OCI-LY1 (cell line): Measurements from ENCODE around the gene PCDH10.

Experiments used
- CTCF ChIP-seq: fragments of 200-600 bp; sonication (generic), shearing (Covaris generic); IDR thresholded peaks from 2 replicates; pipeline ENCODE4 v1.5.1; 2017; ENCODE audit warnings: mild to moderate bottlenecking, antibody characterized with exemption, low read length, moderate library complexity, mixed read lengths
- EZH2 ChIP-seq: fragments of 200-600 bp; sonication (generic), shearing (Covaris generic); IDR thresholded peaks from 2 replicates; pipeline ENCODE4 v1.8.0; 2017; ENCODE audit warnings: borderline replicate concordance, mixed run types, mild to moderate bottlenecking, antibody characterized with exemption, low read length, moderate library complexity, mixed read lengths

GRCh38 chr4:133190098-133190497, 41.0 kb downstream of the PCDH10 start:
- TF ChIP-seq CTCF = no peak
- no peak for TF ChIP-seq EZH2
